Effector memory CD4-positive, alpha-beta T cell (primary cell): ENCODE results near the gene IMMP2L.
A peak's percentile ranks its signal among the peaks of the same experiment; 100 is the strongest.
"Not testable (repeated sequence)": the region's sequence is repeated elsewhere in the genome, so short reads cannot be mapped to it uniquely, and the experiment has no call there.

Experiments used
- DNase-seq, 3 donors: peaks; one replicate each; pipeline ENCODE4 v3.0.0-alpha.2; 2020
- H3K27ac ChIP-seq: 2 replicates; pipeline ENCODE4 v1.7.0; 2013; ENCODE audit warnings: mild to moderate bottlenecking, low read length, moderate library complexity; ENCODE audit not compliant: insufficient read depth, poor library complexity, severe bottlenecking
- H3K27me3 ChIP-seq: replicated peaks from 2 replicates; pipeline ENCODE4 v1.7.0; 2013; ENCODE audit warnings: mild to moderate bottlenecking, low read length; ENCODE audit not compliant: insufficient read depth, control insufficient read depth, poor library complexity, severe bottlenecking
- H3K36me3 ChIP-seq: 2 replicates; pipeline ENCODE4 v1.7.0; 2013; ENCODE audit warnings: mild to moderate bottlenecking, low read length, moderate library complexity; ENCODE audit not compliant: control insufficient read depth, insufficient read depth
- H3K4me1 ChIP-seq: 2 replicates; pipeline ENCODE4 v1.7.0; 2013; ENCODE audit warnings: low read length, mild to moderate bottlenecking; ENCODE audit not compliant: control insufficient read depth, insufficient read depth, poor library complexity, severe bottlenecking
- H3K4me3 ChIP-seq: 2 replicates; pipeline ENCODE4 v1.7.0; 2013; ENCODE audit warnings: low read length, low read depth, mild to moderate bottlenecking; ENCODE audit not compliant: insufficient read depth, poor library complexity, severe bottlenecking
- H3K9me3 ChIP-seq: 2 replicates; pipeline ENCODE4 v1.7.0; 2013; ENCODE audit warnings: mild to moderate bottlenecking, low read length, moderate library complexity; ENCODE audit not compliant: control insufficient read depth
- total RNA-seq, 3 donors: gene quantifications; one replicate each; lab custom pipeline; 2026; lab: John Stamatoyannopoulos, UW

Gene IMMP2L
- 8.1 to 11.1 (median 8.7) reads per million in 3 donors for total RNA-seq

DNA sequence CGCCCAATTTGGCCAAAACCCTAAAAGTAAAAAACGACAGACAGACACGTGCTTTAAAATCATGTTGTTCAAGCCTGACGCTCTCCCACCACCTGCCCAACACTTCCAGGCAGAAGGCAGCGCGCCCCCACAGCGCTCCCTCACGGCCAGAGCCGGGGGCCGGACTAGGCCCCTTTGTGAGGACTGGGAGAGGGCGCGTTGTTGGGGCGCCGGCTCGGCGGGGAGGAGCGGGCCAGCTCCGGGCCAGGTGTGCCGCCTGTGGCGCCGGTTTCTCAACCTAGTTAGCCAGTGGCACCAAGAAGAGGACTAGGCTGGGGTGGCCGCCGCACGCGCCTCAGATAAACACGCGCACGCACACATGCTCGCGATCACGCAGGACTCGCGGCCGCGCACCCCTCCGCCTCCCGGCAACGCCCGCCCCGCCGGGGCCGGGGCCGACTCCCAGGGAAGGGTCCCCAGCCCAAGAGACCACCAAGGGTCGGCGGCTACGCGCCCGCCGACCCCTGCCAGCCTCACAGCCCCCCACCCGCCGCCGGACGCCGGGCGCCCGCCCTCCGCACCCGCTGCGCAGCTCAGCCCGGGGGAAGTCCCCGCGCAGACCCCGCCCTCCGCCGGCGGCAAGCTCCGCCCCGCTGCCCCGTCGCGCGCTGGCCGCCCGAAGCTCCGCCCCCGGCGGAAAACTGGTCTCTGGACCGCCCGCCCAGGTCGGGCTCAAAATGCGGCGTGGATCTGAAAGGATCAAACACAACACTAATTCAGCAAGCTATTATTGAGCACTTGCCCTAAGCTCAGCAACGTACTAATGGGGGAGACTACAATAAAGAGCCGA, at the start of gene IMMP2L:
Gene IMMP2L (minus strand): TSS at position 589 of the 829 bp plus-strand sequence.
- Histone ChIP-seq H3K4me1 (peaks cover 6% of the 10 kb centered on the region), H3K4me3 (peak within 1 kb of the TSS; percentile 61), H3K36me3 (peaks cover 3% of the 10 kb centered on the region), H3K9me3 (no peaks in the 10 kb centered on the region), H3K27me3 (no peaks in the 10 kb centered on the region), H3K27ac (peak within 1 kb of the TSS; percentile 79)
- peak; percentile 78 to 84 (median 79) for DNase-seq

DNA sequence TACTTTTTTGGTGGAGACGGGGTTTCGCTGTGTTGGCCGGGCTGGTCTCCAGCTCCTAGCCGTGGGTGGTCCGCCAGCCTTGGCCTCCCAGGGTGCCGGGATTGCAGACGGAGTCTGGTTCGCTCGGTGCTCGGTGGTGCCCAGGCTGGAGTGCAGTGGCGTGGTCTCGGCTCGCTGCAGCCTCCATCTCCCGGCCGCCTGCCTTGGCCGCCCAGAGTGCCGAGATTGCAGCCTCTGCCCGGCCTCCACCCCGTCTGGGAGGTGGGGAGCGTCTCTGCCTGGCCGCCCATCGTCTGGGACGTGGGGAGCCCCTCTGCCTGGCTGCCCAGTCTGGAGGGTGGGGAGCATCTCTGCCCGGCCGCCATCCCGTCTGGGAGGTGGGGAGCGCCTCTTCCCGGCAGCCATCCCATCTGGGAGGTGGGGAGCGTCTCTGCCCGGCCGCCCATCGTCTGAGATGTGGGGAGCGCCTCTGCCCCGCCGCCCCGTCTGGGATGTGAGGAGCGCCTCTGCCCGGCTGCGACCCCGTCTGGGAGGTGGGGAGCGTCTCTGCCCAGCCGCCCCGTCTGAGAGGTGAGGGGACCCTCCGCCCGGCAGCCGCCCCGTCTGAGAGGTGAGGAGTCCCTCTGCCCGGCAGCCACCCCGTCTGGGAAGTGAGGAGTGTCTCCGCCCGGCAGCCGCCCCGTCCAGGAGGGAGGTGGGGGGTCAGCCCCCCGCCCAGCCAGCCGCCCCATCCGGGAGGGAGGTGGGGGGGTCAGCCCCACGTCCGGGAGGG, 47.4 kb upstream of the IMMP2L start:
- not testable (repeated sequence) for H3K27ac ChIP-seq, DNase-seq, H3K9me3 ChIP-seq, H3K27me3 ChIP-seq, H3K4me3 ChIP-seq, H3K36me3 ChIP-seq, H3K4me1 ChIP-seq

DNA sequence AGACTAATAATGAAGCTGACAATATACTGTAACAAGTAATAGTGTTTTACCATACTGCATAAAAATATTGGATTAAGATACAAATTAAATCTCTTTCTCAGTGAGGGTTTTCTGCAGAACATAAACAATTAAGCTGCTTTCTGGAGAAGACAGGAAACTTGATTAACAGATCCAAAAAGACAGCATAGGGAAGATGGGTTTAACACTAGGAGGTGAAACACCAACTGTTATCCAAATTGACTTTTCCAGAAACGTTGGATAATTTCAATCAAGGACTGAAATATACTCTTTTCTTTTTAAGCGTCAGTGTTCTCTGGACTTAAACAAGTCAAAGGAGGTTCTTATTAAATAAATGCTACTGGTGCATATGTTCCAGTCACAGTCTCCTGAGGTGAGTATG, 45.3 kb upstream of the IMMP2L start:
- H3K27ac ChIP-seq: no peak overlapping the region
- no peak for DNase-seq
- no peaks in the 10 kb centered on the region for H3K36me3 ChIP-seq
- no peaks in the 10 kb centered on the region for H3K27me3 ChIP-seq
- H3K4me1 ChIP-seq: no peaks in the 10 kb centered on the region
- no peak overlapping the region for H3K4me3 ChIP-seq
- no peaks in the 10 kb centered on the region for H3K9me3 ChIP-seq

DNA sequence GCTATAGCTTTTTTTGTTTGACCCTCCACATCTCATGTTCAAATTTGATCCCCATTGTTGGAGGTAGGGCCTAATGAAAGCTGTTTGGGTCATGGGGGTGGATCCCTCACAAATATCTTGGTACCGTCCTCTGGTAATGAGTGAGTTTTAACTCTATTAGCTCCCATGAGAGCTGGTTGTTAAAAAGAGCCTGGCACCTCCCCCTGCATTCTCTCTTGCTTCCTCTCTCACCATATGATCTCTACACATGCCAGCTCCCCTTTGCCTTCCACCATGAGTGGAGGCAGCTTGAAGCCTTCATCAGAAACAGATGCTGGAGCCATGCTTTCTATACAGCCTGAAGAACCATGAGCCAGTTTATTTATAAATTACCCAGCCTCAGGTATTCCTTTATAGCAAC, 43.0 kb upstream of the IMMP2L start:
- Histone ChIP-seq H3K36me3 (no peaks in the 10 kb centered on the region), H3K27me3 (no peaks in the 10 kb centered on the region), H3K4me1 (no peaks in the 10 kb centered on the region), H3K9me3 (no peaks in the 10 kb centered on the region), H3K27ac (no peak overlapping the region), H3K4me3 (no peak overlapping the region)
- no peak for DNase-seq

DNA sequence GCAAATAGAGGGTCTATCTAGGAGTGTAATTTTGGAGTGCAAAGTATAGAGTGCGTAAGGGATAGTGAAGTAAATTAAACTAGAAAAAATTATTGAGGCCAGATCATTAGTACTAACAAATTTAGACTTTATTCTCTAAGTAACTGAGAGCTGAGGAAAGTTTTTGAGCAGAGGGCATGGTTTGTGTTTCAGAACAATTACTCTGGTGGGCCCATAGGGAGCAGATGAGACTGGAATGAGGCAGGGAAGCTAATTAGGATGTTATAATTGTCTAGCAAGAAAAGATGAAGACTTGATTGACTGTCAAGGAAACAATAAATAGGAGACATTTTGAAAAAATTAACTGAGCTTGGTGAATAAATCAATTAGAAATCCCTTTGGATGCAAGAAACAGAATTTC, 37.8 kb upstream of the IMMP2L start:
- no peak overlapping the region for H3K4me3 ChIP-seq
- no peaks in the 10 kb centered on the region for H3K27me3 ChIP-seq
- no peak overlapping the region for H3K27ac ChIP-seq
- no peak for DNase-seq
- H3K4me1 ChIP-seq: no peaks in the 10 kb centered on the region
- no peaks in the 10 kb centered on the region for H3K36me3 ChIP-seq
- no peaks in the 10 kb centered on the region for H3K9me3 ChIP-seq

DNA sequence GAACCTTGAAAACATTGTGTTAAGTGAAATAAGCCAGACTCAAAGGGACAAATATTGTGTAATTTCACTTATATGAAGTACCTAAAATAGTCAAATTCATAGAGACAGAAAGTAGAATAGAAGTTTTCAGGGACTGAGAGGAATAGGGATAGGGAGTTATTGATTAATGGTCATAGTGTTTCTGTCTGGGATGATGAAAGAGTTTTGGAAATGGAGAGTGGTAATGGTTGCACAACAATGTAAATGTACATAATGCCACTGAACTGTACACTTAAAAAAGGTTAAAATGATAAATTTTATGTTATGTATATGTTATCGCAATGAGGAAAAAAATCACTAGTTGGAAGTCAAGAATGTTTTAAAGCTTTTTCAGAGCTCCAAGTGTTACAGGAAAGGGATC, 33.5 kb upstream of the IMMP2L start:
- Histone ChIP-seq H3K4me1 (no peaks in the 10 kb centered on the region), H3K9me3 (no peaks in the 10 kb centered on the region), H3K4me3 (no peak overlapping the region), H3K27me3 (no peaks in the 10 kb centered on the region), H3K36me3 (no peaks in the 10 kb centered on the region), H3K27ac (no peak overlapping the region)
- no peak for DNase-seq

DNA sequence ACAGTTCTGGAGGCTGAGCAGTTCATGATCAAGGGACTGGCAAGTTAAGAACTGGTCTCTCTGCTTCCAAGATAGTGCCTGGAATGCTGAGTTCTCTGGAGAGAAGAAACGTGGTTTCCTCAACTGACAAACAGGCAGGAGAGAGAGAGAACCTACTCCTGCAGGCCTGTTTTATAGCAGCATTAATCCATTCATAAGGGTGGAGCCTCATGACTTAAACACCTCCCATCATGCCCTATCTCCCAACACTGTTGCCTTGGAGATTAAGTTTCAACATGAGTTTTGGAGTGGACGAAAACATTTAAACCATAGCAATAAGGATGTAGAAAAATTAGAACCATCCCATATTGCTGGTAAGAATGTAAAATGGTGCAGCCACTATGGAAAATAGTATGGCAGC, 32.3 kb upstream of the IMMP2L start:
- Histone ChIP-seq H3K4me3 (no peak overlapping the region), H3K27me3 (no peaks in the 10 kb centered on the region), H3K27ac (no peak overlapping the region), H3K4me1 (no peaks in the 10 kb centered on the region), H3K36me3 (no peaks in the 10 kb centered on the region), H3K9me3 (no peaks in the 10 kb centered on the region)
- DNase-seq: no peak

DNA sequence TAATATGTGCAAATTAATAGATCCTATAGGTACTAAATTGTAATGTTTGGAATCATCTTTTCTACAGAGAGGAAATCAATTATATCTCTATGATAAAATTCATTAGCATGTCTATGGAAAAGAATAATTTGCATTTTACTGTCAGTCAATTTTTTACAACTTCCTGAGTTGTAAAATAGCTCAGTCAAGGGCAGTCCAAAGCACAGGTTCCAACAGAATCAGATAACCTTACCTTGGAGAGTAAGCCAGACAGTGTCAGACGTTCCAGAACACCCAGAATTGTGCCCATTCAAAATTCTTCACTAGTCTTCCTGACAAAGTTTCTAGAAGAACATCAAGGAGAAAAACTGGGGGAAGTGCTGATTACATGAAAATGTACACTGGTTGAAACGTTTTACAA, 31.1 kb upstream of the IMMP2L start:
- H3K4me3 ChIP-seq: no peak overlapping the region
- H3K36me3 ChIP-seq: no peaks in the 10 kb centered on the region
- DNase-seq: no peak
- H3K4me1 ChIP-seq: no peaks in the 10 kb centered on the region
- H3K27ac ChIP-seq: no peak overlapping the region
- no peaks in the 10 kb centered on the region for H3K27me3 ChIP-seq
- H3K9me3 ChIP-seq: no peaks in the 10 kb centered on the region

DNA sequence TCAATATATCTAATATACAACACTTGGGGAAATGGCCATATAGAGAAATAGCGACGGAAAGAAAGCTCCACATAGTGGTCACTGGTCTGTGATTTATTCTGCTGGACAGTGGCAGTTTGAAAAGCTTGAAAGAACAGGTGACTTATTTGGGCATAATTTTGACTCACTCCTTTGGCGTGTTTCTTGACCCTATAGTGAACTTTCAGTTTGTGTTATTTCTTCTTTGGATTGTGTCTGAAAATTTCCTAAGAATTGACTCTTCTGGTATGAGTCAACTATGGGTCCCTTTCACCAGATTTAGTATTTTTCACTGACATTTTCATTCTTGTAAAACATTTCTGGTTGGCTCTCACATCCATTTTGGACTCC, 25.8 kb upstream of the IMMP2L start:
- no peak for DNase-seq
- Histone ChIP-seq H3K27me3 (no peaks in the 10 kb centered on the region), H3K9me3 (no peaks in the 10 kb centered on the region), H3K27ac (no peak overlapping the region), H3K4me1 (no peaks in the 10 kb centered on the region), H3K4me3 (no peak overlapping the region), H3K36me3 (no peaks in the 10 kb centered on the region)

DNA sequence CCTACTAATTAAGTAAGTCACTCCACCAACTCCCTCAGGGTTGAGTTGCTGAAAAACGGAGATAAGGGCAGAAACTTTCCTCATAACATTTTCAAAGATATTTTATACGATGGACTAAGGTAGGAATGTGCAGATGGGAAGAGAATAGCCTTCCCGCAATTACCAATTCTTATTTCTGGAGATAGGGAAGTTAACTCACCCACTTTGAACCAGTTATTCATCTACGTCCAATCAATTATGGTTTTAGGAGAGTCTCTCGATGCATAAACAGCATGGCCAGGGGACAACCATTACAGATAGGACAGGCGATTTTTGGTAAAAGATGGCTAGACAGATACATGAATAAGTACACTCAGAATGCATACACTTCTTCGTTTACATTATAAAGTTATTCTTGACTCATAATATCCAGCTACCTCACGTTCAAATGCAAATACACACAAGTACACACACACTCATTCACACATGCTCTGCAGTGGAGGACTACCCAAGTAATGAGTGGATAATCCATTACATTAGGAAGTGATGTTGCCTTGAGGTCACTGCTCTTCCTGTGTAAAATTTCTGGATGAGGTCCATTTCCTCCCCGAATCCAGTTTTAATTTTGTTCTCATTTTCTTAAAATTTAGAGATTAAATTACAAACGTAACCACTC, 25.2 kb upstream of the IMMP2L start:
- no peak for DNase-seq
- no peak overlapping the region for H3K4me3 ChIP-seq
- no peaks in the 10 kb centered on the region for H3K9me3 ChIP-seq
- no peaks in the 10 kb centered on the region for H3K27me3 ChIP-seq
- H3K36me3 ChIP-seq: no peaks in the 10 kb centered on the region
- no peak overlapping the region for H3K27ac ChIP-seq
- H3K4me1 ChIP-seq: no peaks in the 10 kb centered on the region
